Measurements from ENCODE around the gene C4orf36.
"Not testable (repeated sequence)": the region's sequence is repeated elsewhere in the genome, so short reads cannot be mapped to it uniquely, and the experiment has no call there.

Gene C4orf36

DNA sequence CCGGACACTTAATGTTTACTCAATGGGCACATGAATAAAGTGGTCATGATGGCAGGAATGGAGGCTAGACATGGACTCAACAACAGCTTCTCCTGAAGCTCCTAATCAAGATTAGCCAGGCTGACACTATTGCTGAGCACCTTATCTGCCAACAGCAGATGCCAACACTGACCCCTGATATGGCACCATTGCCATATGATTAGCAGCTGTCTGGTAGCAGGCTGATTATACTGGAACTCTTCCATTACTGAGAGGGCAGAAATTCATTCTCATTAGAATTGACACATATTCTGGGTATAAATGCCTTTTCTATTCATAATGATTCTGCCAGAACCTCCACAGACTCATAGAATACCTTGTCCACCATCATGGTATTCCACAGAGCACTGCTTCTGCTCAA, 24.2 kb upstream of the C4orf36 start:
- no peak for DNase-seq

GRCh38 chr4:86910820-86911684, 18.8 kb upstream of the C4orf36 start:
- DNase-seq, result no peak

GRCh38 chr4:86910369-86910768, 18.1 kb upstream of the C4orf36 start:
- no peak for DNase-seq

DNA sequence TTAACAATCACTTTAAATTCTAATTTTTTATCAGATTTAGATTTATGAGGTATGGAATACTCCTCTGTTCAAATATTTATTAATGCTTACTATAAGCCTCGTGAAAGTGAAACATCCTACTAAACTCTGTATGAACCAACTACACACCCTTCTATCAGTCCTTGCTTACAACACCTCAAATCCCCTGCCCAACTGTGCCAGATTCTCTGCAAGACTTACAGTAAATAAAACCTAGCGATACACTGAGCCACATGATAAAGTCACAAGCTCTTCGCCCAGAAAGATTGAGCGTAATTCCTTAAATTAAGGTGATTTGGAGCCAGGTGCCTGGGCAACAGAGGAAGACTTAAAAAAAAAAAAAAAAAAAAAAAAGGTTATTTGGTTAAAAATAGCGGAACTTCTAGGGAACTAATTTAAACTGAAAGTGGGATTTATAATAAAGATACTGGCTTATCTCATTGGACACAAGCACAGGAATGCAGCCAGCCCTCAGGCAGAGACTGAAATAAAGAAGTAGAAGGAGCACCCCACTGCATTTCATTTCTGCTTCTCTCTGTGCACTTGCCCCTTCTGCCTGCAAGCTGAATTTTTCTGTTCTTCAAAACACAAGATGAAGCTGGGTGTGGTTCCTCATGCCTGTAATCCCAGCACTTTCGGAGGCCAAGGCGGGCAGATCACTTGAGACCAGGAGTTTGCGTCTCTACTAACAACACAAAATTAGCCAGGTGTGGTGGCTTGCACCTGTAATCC, 17.5 kb upstream of the C4orf36 start:
- no peak for DNase-seq

GRCh38 chr4:86908251-86908657, 16.0 kb upstream of the C4orf36 start:
- DNase-seq, result no peak

DNA sequence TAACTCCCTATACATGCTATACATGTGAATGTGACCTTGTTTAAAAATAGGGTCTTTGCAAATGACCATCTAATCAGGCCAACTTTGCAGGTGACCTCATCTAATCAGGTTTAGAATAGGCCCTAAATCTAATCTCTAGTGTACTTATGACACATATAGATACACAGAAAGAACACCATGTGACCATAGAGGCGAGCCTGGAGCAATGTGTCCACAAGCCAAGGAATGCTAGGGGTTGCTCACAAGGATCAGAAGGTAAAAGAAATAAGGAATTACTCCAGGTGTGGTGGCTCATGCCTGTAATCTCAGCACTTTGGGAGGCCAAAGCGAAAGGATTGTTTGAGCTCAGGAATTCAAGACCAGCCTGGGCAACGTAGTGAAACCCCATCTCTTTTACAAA, 9.6 kb upstream of the C4orf36 start:
- no peak for DNase-seq

GRCh38 chr4:86898562-86898961, 6.3 kb upstream of the C4orf36 start:
- no peak for DNase-seq

- DNase-seq, result no peak
These were observed 4.4 kb upstream of the C4orf36 start for GRCh38 chr4:86896596-86896995.

- DNase-seq, result no peak
These were observed 3.7 kb upstream of the C4orf36 start for GRCh38 chr4:86895692-86896488.

- DNase-seq, result no peak
These were observed 2.2 kb upstream of the C4orf36 start for GRCh38 chr4:86894455-86894854.

- no peak for DNase-seq
These were observed 914 bp upstream of the C4orf36 start for GRCh38 chr4:86893136-86893535.

DNA sequence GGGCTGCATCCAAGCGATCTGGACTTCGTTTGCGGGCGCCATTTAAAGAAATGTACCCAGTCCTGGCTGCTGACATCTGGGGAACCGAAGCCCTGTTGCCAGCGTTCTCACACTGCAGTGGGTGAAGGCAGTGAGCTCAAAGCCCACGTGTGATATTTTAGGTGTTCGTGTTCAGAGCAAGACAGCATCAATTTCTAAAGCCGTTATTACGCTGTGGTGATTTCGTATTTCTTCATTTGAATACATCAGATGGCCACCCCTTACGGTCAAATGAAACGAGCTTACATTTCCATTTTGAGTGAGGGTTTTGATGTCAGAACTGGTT, 376 bp upstream of the C4orf36 start:
- no peak for DNase-seq

DNA sequence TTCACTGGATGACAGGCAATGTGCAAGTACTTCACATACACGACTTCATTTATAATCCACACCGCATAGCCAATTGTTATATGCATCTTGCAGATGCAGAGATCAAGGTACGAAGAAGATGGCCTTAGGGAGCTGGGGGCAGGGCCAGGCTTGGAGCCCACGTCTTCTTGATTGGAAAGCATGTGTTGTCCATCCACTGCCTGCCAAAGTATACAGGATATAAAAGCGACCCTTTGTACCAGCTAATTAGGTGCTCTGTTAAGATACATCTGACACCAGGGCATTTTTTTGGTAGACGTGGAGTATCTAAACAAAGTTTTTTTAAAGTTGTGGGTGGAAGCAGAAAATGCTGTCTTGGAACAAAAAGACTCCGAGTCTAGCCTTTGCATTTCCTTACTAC, 1.4 kb downstream of the C4orf36 start:
- DNase-seq, result no peak

GRCh38 chr4:86879641-86880040, 12.6 kb downstream of the C4orf36 start:
- no peak for DNase-seq

GRCh38 chr4:86878640-86879039, 13.6 kb downstream of the C4orf36 start:
- DNase-seq, result no peak

DNA sequence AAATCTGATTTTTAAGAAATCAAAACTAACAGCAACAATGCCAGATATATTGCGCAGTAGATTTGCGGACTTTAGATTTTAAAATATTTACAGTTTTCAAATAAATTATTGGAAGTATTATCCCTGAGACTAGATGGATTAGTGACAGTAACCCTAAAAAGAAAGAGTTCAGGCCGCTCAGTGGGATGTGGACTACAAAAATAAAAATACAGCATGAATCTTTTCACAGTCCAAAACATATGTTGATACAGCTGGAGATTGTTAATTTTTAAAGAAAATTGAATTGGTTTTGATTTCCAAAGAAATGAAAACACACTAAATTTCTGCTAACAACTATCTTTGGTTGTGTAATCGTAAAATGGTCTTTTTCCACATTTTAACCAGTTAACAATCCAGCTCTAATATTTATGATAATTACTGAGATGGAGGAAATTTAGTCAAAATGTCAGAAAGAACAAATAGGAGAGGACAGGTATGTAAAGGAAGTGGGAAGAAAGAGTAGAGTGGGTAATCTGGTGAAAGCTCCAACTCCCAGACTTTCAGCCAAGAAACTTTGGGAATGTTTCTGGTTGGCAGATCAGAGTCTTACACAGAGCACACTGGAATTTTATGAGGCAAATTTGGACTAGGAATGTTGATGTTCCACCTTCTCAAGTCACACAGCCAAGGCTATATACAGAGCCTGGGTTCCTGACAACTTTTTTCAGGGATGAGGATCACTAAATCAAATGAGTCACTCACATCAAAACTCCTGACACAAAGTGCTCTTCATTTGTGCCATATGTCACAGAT, 15.1 kb downstream of the C4orf36 start:
- no peak for DNase-seq

- not testable (repeated sequence) for DNase-seq
These were observed 16.8 kb downstream of the C4orf36 start for GRCh38 chr4:86875436-86875835.

GRCh38 chr4:86872135-86872534, 20.1 kb downstream of the C4orf36 start:
- DNase-seq, result no peak

- no peak for DNase-seq
These were observed 21.7 kb downstream of the C4orf36 start for GRCh38 chr4:86870442-86871069.

DNA sequence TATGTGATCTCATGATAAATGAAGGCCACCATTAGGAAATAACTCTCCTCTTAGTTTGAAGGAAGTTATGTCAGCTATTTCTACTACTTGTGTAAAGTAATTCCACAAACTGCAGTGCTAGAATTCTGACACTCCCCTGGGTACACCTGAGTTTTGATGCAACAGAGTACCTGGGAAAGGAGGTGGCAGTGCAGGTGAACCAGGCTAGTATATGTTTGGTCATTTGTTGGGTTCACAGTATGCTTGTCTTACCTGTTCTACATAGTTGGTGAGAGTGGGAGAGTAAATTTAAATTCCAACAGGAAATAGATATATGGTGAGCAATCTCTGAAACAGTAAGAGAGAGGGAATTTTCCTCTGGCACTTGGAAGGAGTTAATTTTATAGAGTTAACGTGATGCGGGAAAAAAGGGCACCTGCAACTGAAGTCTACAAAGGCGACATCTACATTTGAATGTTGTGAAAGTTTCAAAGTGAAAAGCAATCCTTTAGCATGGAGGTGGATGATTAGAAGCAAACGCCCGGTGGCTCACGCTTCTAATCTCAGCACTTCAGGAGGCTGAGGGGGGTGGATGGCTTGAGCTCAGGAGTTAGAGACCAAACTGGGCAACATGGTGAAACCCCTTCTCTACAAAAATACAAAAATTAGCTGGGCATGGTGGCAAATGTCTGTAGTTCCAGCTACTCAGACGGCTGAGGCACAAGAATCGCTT, 34.7 kb downstream of the C4orf36 start:
- DNase-seq, result no peak

GRCh38 chr4:86856896-86857295, 35.3 kb downstream of the C4orf36 start:
- no peak for DNase-seq
